AG04450 (cell line): ENCODE measurements around the gene ICE2. TPM values are rescaled to one million over a fixed set of nuclear protein-coding genes. Genes with fewer than 3 reads are reported as not detected.
A peak's percentile ranks its signal among the peaks of the same experiment; 100 is the strongest.

Experiments used
- CTCF ChIA-PET: fragments of 300-600, 350-600 bp; formaldehyde crosslinking; extraction: SDS; loops from one replicate; lab custom pipeline; 2022; ENCODE audit warnings: antibody characterized with exemption, inconsistent platforms; lab: Charles Lee
- POLR2A ChIA-PET: fragments of 350-600 bp; formaldehyde crosslinking; extraction: SDS; loops from one replicate; lab custom pipeline; 2021; ENCODE audit warnings: antibody characterized with exemption, inconsistent platforms; lab: Yijun Ruan, JAX
- DNase-seq: peaks from one replicate; pipeline ENCODE4 v3.0.0-alpha.2; 2011; ENCODE audit warnings: low read depth, low spot score
- H3K27ac ChIP-seq: one replicate; pipeline ENCODE4 v1.5.1; 2012; ENCODE audit warnings: low read depth, low read length, control low read depth
- H3K27me3 ChIP-seq: one replicate; pipeline ENCODE4 v1.6.0; 2012; ENCODE audit warnings: low read length; ENCODE audit not compliant: control insufficient read depth, insufficient read depth
- H3K4me3 ChIP-seq: 2 replicates; pipeline ENCODE4 v1.5.1; 2011; ENCODE audit warnings: mild to moderate bottlenecking, low read depth, low read length, control low read depth
- H3K9me3 ChIP-seq: 2 replicates; pipeline ENCODE4 v1.5.1; 2012; ENCODE audit warnings: low read length; ENCODE audit not compliant: control insufficient read depth, insufficient read depth
- CTCF ChIP-seq: IDR thresholded peaks from 2 replicates; pipeline ENCODE4 v1.5.1; 2011; ENCODE audit warnings: low read depth, low read length, control low read depth, inconsistent platforms
- polyA plus RNA-seq: library from polyadenylated mRNA; depleted of rRNA; stranded (reverse); fragments of >200 nt; gene quantifications from 2 replicates; pipeline ENCODE4 v1.2.3, GENCODE V29; 2011

ICE2 gene
- polyA plus RNA-seq, 1 experiment = 29.3 TPM

- ChIA-PET POLR2A (interaction anchor here (0.6 to 1.9 kb wide), 17 partner anchors 9 to 1532 kb away, joined by 3 to 24 read pairs (median 5); no protein-coding TSS in a partner anchor), CTCF (interaction anchor here (0.6 kb wide), 1 partner anchor 55 kb away, joined by 3 read pairs; no protein-coding TSS in a partner anchor)
- no peak for DNase-seq
- Histone ChIP-seq H3K9me3 (no peaks in the 10 kb centered on the region; the same call in 1 of the 2 replicates), H3K27me3 (no peaks in the 10 kb centered on the region), H3K27ac (peak within 1 kb of the TSS; percentile 97), H3K4me3 (peak within 1 kb of the TSS; percentile 96)
- no peak for TF ChIP-seq CTCF
Measured at GRCh38 chr15:60397772-60398445, 81.0 kb downstream of the ICE2 start, which contains the start of gene ANXA2. TSS of gene ANXA2 (minus strand) at chr15:60397986. CDS start at chr15:60386075, 11,911 bp downstream.

- POLR2A ChIA-PET = interaction anchor here (0.6 to 1.9 kb wide), 15 partner anchors 10 to 484 kb away, joined by 3 to 24 read pairs (median 4); no protein-coding TSS in a partner anchor
- CTCF ChIA-PET = no interaction called here
Measured at GRCh38 chr15:60396958-60397771, 81.8 kb downstream of the ICE2 start.

GRCh38 chr15:60396560-60396957 lies 82.4 kb downstream of the ICE2 start:
- ChIA-PET POLR2A (interaction anchor here (0.6 to 1.5 kb wide), 8 partner anchors 9 to 326 kb away, joined by 3 to 10 read pairs (median 3); no protein-coding TSS in a partner anchor), CTCF (no interaction called here)
- peak overlapping the region; percentile 94 for H3K27ac ChIP-seq
- H3K4me3 ChIP-seq = peak overlapping the region; percentile 96
- DNase-seq = no peak
- no peaks in the 10 kb centered on the region for H3K27me3 ChIP-seq
- TF ChIP-seq CTCF = no peak
- no peaks in the 10 kb centered on the region; the same call in 1 of the 2 replicates for H3K9me3 ChIP-seq

More at GRCh38 chr15:60396958-60397771, 81.8 kb downstream of the ICE2 start:
- Histone ChIP-seq H3K4me3 (peak overlapping the region; percentile 96), H3K27ac (peak overlapping the region; percentile 94), H3K27me3 (no peaks in the 10 kb centered on the region), H3K9me3 (no peaks in the 10 kb centered on the region; the same call in 1 of the 2 replicates)
- DNase-seq = no peak
- TF ChIP-seq CTCF = no peak

GRCh38 chr15:60396100-60396499 lies 82.8 kb downstream of the ICE2 start:
- CTCF ChIA-PET = no interaction called here

More at GRCh38 chr15:60396100-60396499, 82.8 kb downstream of the ICE2 start:
- TF ChIP-seq CTCF = no peak
- POLR2A ChIA-PET = interaction anchor here (0.6 to 1.5 kb wide), 5 partner anchors 10 to 325 kb away, joined by 3 to 10 read pairs (median 3); no protein-coding TSS in a partner anchor
- Histone ChIP-seq H3K27ac (peak overlapping the region; percentile 33), H3K27me3 (no peaks in the 10 kb centered on the region), H3K4me3 (peak overlapping the region; percentile 96), H3K9me3 (no peaks in the 10 kb centered on the region; the same call in 1 of the 2 replicates)
- DNase-seq = no peak
